Measurements from ENCODE around the gene SLC9C2. TPM values are rescaled to one million over a fixed set of nuclear protein-coding genes. Genes with fewer than 3 reads are reported as not detected.
"Not testable (repeated sequence)": the region's sequence is repeated elsewhere in the genome, so short reads cannot be mapped to it uniquely, and the experiment has no call there.

The SLC9C2 gene
- polyA plus RNA-seq, 1 experiment = not detected

- ChIA-PET CTCF (interaction anchor here (0.8 to 2.1 kb wide), 3 partner anchors 43 to 729 kb away, joined by 3 to 19 read pairs (median 14); no protein-coding TSS in a partner anchor), POLR2A (interaction anchor here (1.0 kb wide), 1 partner anchor 394 kb away, joined by 3 read pairs; the partner anchor contains the start of gene ZBTB37)
- no peak for DNase-seq (ENCODE audit: low read depth, low spot score)
- peaks cover 9% of the 10 kb centered on the region for H3K9me3 ChIP-seq (ENCODE audit: control insufficient read depth, insufficient read depth, low read length)
- no peak overlapping the region for H3K27ac ChIP-seq (ENCODE audit: low read depth, low read length)
- H3K27me3 ChIP-seq (ENCODE audit: control insufficient read depth, insufficient read depth, low read length) = no peaks in the 10 kb centered on the region
- H3K4me3 ChIP-seq (ENCODE audit: low read depth, low read length) = no peak overlapping the region
- no peak for TF ChIP-seq CTCF (IDR thresholded peaks at IDR 0.05; ENCODE audit: low read depth, low read length)
Observed at GRCh38 chr1:173474097-173474779, 128.6 kb downstream of the SLC9C2 start.

GRCh38 chr1:173473599-173474011 lies 129.3 kb downstream of the SLC9C2 start:
- H3K9me3 ChIP-seq (ENCODE audit: control insufficient read depth, insufficient read depth, low read length) = peaks cover 9% of the 10 kb centered on the region
- no peaks in the 10 kb centered on the region for H3K27me3 ChIP-seq (ENCODE audit: control insufficient read depth, insufficient read depth, low read length)
- no peak for DNase-seq (ENCODE audit: low read depth, low spot score)
- no peak for TF ChIP-seq CTCF (IDR thresholded peaks at IDR 0.05; ENCODE audit: low read depth, low read length)
- peak overlapping the region; percentile 17 for H3K4me3 ChIP-seq (ENCODE audit: low read depth, low read length)
- peak overlapping the region; percentile 73 for H3K27ac ChIP-seq (ENCODE audit: low read depth, low read length)
- CTCF ChIA-PET = interaction anchor here (0.8 to 2.1 kb wide), 6 partner anchors 43 to 731 kb away, joined by 3 to 19 read pairs (median 3); no protein-coding TSS in a partner anchor
- POLR2A ChIA-PET = interaction anchor here (1.0 kb wide), 1 partner anchor 395 kb away, joined by 3 read pairs; the partner anchor contains the start of gene ZBTB37

- ChIA-PET CTCF (interaction anchor here (0.9 to 2.2 kb wide), 2 partner anchors 39 to 222 kb away, joined by 3 to 5 read pairs; no protein-coding TSS in a partner anchor), POLR2A (no interaction called here)
- Histone ChIP-seq H3K27me3 (ENCODE audit: control insufficient read depth, insufficient read depth, low read length) (no peaks in the 10 kb centered on the region), H3K4me3 (ENCODE audit: low read depth, low read length) (no peak overlapping the region), H3K9me3 (ENCODE audit: control insufficient read depth, insufficient read depth, low read length) (peaks cover 9% of the 10 kb centered on the region), H3K27ac (ENCODE audit: low read depth, low read length) (no peak overlapping the region)
- TF ChIP-seq CTCF (IDR thresholded peaks at IDR 0.05; ENCODE audit: low read depth, low read length) = no peak
- DNase-seq (ENCODE audit: low read depth, low spot score) = no peak
Observed at GRCh38 chr1:173470608-173471007, 132.3 kb downstream of the SLC9C2 start.

- TF ChIP-seq CTCF (IDR thresholded peaks at IDR 0.05; ENCODE audit: low read depth, low read length) = no peak
- POLR2A ChIA-PET = no interaction called here
- H3K27me3 ChIP-seq (ENCODE audit: control insufficient read depth, insufficient read depth, low read length) = no peaks in the 10 kb centered on the region
- H3K9me3 ChIP-seq (ENCODE audit: control insufficient read depth, insufficient read depth, low read length) = peaks cover 9% of the 10 kb centered on the region
- no peak overlapping the region for H3K27ac ChIP-seq (ENCODE audit: low read depth, low read length)
- DNase-seq (ENCODE audit: low read depth, low spot score) = no peak
- CTCF ChIA-PET = interaction anchor here (2.2 kb wide), 1 partner anchor 39 kb away, joined by 5 read pairs; no protein-coding TSS in a partner anchor
- no peak overlapping the region for H3K4me3 ChIP-seq (ENCODE audit: low read depth, low read length)
Observed at GRCh38 chr1:173469656-173470055, 133.2 kb downstream of the SLC9C2 start.

GRCh38 chr1:173467426-173467825 lies 135.4 kb downstream of the SLC9C2 start:
- H3K4me3 ChIP-seq (ENCODE audit: low read depth, low read length) = no peak overlapping the region
- ChIA-PET CTCF (no interaction called here), POLR2A (interaction anchor here (1.4 kb wide), 1 partner anchor 9 kb away, joined by 5 read pairs; the partner anchor contains the start of gene PRDX6)
- no peak for DNase-seq (ENCODE audit: low read depth, low spot score)
- no peaks in the 10 kb centered on the region for H3K27me3 ChIP-seq (ENCODE audit: control insufficient read depth, insufficient read depth, low read length)
- 0 out of 2 replicates have a peak, but pooled peaks have one; percentile 15 for TF ChIP-seq CTCF (IDR thresholded peaks at IDR 0.05; ENCODE audit: low read depth, low read length)
- H3K9me3 ChIP-seq (ENCODE audit: control insufficient read depth, insufficient read depth, low read length) = peaks cover 9% of the 10 kb centered on the region
- no peak overlapping the region for H3K27ac ChIP-seq (ENCODE audit: low read depth, low read length)

GRCh38 chr1:173464185-173464584 lies 138.7 kb downstream of the SLC9C2 start:
- CTCF ChIA-PET = interaction anchor here (1.5 kb wide), 1 partner anchor 35 kb away, joined by 4 read pairs; no protein-coding TSS in a partner anchor
- POLR2A ChIA-PET = not testable (repeated sequence)

GRCh38 chr1:173462666-173463065 lies 140.2 kb downstream of the SLC9C2 start:
- CTCF ChIA-PET = interaction anchor here (1.5 kb wide), 1 partner anchor 33 kb away, joined by 4 read pairs; no protein-coding TSS in a partner anchor
- H3K27ac ChIP-seq (ENCODE audit: low read depth, low read length); DNase-seq (ENCODE audit: low read depth, low spot score); H3K27me3 ChIP-seq (ENCODE audit: control insufficient read depth, insufficient read depth, low read length); POLR2A ChIA-PET; H3K4me3 ChIP-seq (ENCODE audit: low read depth, low read length); H3K9me3 ChIP-seq (ENCODE audit: control insufficient read depth, insufficient read depth, low read length): not testable (repeated sequence)

More at GRCh38 chr1:173464185-173464584, 138.7 kb downstream of the SLC9C2 start:
- not testable (repeated sequence) for H3K9me3 ChIP-seq (ENCODE audit: control insufficient read depth, insufficient read depth, low read length); H3K27ac ChIP-seq (ENCODE audit: low read depth, low read length); H3K27me3 ChIP-seq (ENCODE audit: control insufficient read depth, insufficient read depth, low read length); H3K4me3 ChIP-seq (ENCODE audit: low read depth, low read length); DNase-seq (ENCODE audit: low read depth, low spot score)
